Mesodermal cell (in vitro differentiated cells): Measurements from ENCODE around the gene SENP7.
A peak's percentile ranks its signal among the peaks of the same experiment; 100 is the strongest.

ENCODE experiments used
- H3K27ac ChIP-seq: 2 replicates; pipeline ENCODE4 v1.7.0; 2013; ENCODE audit warnings: mild to moderate bottlenecking, low read depth, low read length, moderate library complexity; ENCODE audit not compliant: severe bottlenecking
- H3K36me3 ChIP-seq: 2 replicates; pipeline ENCODE4 v1.7.1; 2013; ENCODE audit warnings: mild to moderate bottlenecking, low read length, moderate library complexity; ENCODE audit not compliant: control insufficient read depth, insufficient read depth
- H3K4me1 ChIP-seq: one replicate; pipeline ENCODE4 v1.7.1; 2013; ENCODE audit warnings: mild to moderate bottlenecking, low read length; ENCODE audit not compliant: insufficient read depth, control insufficient read depth, poor library complexity, severe bottlenecking
- H3K4me3 ChIP-seq: 2 replicates; pipeline ENCODE4 v1.7.0; 2013; ENCODE audit warnings: low read length, control low read depth, mild to moderate bottlenecking; ENCODE audit not compliant: insufficient read depth, poor library complexity, severe bottlenecking; ENCODE audit errors: extremely low read depth
- H3K9me3 ChIP-seq: 2 replicates; pipeline ENCODE4 v1.7.1; 2013; ENCODE audit warnings: mild to moderate bottlenecking, low read length, moderate library complexity; ENCODE audit not compliant: control insufficient read depth
- WGBS, 2 experiments: methylation state at CpG; one replicate each; pipeline ENCODE4 v1.1.5; 2013; ENCODE audit warnings: missing lambda C conversion rate in 2 of 2; ENCODE audit not compliant: insufficient coverage in 2 of 2; 5-methylcytosine and 5-hydroxymethylcytosine counted together

SENP7 gene

DNA sequence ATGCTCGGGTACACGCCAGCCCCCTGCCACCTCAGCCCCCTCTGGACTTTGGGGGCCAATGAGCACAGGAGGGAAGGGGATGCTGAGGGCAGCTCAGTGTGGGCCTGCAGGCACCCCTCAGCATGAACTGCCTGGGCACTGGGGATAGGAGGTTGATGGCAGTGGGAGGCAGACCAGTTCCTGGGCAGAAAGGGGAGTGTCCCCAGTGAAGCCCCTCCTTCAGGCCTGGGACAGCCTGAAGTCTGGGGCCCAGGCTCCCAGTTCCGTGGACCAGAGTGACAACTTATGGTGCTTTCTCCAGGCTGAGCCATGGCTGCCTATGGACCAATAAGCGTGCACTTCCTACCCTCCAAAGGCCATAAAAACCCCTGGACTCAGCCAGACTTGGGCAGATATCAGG lies 129.4 kb downstream of the SENP7 start:
- Histone ChIP-seq H3K4me1 (peaks cover 2% of the 10 kb centered on the region), H3K9me3 (no peaks in the 10 kb centered on the region), H3K4me3 (no peak overlapping the region), H3K36me3 (no peaks in the 10 kb centered on the region), H3K27ac (no peak overlapping the region)
- 100% methylated on average over 2 to 4 of the region's 4 CpGs for WGBS, 2 experiments

DNA sequence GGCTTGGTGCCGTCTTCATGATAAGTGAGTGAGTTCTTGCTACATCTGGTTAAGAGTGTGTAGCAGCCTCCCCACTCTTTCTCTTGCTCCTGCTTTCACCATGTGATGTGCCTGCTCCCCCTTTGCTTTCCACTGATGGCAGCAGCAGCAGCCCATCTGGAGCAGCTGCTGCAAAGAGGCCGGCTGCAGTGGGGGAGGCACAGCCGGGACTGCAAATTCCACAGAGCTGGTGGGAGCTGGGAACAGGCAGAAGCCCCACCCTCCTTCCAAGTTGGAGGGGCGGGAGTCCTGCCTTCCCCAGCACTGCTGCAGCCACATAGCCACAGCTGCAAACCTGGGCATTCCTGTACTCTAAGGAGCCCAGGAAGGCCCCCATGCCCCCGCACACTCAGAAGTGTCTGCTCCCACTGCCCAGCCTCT lies 129.8 kb downstream of the SENP7 start:
- no peaks in the 10 kb centered on the region for H3K9me3 ChIP-seq
- WGBS, 2 experiments, result 48 to 85% methylated on average over 3 to 5 of the region's 5 CpGs
- H3K27ac ChIP-seq, result no peak overlapping the region

DNA sequence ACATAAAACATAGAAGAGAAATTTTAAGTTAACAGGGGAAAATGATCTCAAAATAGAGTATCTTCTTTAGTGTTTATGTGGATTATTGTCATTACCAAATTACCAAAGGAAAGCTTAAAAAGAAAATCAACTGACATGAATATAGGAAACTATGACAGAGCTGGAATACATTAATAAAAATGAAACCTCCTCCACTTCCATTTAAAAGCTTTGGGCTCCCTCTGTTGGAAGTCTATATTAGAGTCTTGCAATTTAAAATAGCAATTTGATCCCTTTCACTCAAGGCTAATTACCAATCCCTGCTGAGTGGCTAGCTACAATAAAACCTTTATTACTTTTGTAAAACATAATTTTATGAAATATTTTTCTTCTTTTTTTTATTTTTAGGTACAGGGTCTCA lies 131.2 kb downstream of the SENP7 start:
- Histone ChIP-seq H3K4me1 (peaks cover 12% of the 10 kb centered on the region), H3K4me3 (no peak overlapping the region), H3K9me3 (no peaks in the 10 kb centered on the region), H3K36me3 (no peaks in the 10 kb centered on the region), H3K27ac (no peak overlapping the region)

More for the DNA sequence above, 129.8 kb downstream of the SENP7 start:
- peaks cover 2% of the 10 kb centered on the region for H3K4me1 ChIP-seq
- H3K36me3 ChIP-seq, result no peaks in the 10 kb centered on the region
- H3K4me3 ChIP-seq, result no peak overlapping the region

DNA sequence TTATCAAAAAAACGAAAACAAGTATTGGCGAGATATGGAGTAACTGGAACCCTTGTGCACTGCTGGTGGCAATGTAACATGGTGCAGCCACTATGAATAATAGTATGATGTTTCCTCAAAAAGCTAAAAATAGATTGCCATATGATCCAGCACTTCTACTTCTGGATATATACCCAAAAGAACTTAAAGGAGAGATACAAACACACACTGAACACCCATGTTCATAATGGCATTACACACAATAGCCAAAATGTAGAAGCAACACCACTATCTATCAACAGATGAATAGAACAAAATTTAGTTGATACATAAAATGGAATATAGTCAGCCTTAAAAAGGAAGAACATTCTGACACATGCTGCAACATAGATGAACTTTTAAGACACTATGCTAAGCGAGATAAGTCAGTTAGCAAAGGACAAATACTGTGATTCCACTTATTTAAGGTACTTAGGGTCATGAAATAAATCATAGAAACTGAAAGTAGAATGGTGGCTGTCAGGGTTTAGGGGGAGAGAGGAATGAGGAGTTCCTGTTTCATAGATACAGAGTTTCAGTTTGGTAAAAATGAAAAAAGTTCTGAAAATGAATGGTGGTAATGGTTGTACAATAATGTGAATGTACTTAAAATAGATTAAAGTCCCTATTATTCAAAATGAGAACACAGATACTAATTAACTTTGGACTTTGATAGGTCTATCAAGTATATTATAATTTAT lies 133.2 kb downstream of the SENP7 start:
- Histone ChIP-seq H3K9me3 (no peaks in the 10 kb centered on the region), H3K4me3 (no peak overlapping the region), H3K4me1 (peaks cover 12% of the 10 kb centered on the region), H3K36me3 (no peaks in the 10 kb centered on the region), H3K27ac (no peak overlapping the region)
- 78 to 100% methylated on average over 1 to 3 of the region's 3 CpGs for WGBS, 2 experiments

GRCh38 chr3:101377796-101378195 lies 135.2 kb downstream of the SENP7 start:
- peak overlapping the region; percentile 84 for H3K27ac ChIP-seq

DNA sequence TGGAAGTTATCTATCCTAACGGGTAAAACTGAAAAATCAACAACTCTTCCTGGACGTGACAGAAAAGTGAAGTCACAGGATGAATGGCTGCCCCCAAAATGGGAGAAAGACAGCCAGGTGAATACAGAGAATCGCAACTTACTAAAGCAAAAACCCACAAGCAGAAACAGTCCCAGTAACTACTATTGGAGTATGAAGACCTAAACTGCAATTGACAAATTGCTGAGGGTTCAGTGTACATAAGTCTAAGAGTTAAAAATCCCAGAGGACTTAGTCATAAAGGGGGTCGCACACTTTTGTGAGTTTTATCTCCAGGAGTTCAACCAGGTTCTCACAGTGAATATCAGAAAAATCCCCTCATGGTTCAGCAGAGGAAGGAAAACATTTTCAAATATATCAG lies 135.8 kb downstream of the SENP7 start:
- Histone ChIP-seq H3K27ac (peak overlapping the region; percentile 84), H3K4me3 (no peak overlapping the region), H3K4me1 (peaks cover 11% of the 10 kb centered on the region)

More at GRCh38 chr3:101377796-101378195, 135.2 kb downstream of the SENP7 start:
- H3K36me3 ChIP-seq, result no peaks in the 10 kb centered on the region
- H3K4me1 ChIP-seq, result peaks cover 12% of the 10 kb centered on the region
- WGBS, 2 experiments, result 100% methylated on average over 1 of the region's 3 CpGs
- no peaks in the 10 kb centered on the region for H3K9me3 ChIP-seq
- no peak overlapping the region for H3K4me3 ChIP-seq

GRCh38 chr3:101375586-101375985 lies 137.4 kb downstream of the SENP7 start:
- Histone ChIP-seq H3K27ac (no peak overlapping the region), H3K4me1 (peaks cover 10% of the 10 kb centered on the region), H3K4me3 (no peak overlapping the region), H3K9me3 (no peaks in the 10 kb centered on the region), H3K36me3 (no peaks in the 10 kb centered on the region)

More for the DNA sequence above, 135.8 kb downstream of the SENP7 start:
- H3K9me3 ChIP-seq, result no peaks in the 10 kb centered on the region
- WGBS, 2 experiments, result 91 to 100% methylated on average over 3 of the region's 4 CpGs
- no peaks in the 10 kb centered on the region for H3K36me3 ChIP-seq

DNA sequence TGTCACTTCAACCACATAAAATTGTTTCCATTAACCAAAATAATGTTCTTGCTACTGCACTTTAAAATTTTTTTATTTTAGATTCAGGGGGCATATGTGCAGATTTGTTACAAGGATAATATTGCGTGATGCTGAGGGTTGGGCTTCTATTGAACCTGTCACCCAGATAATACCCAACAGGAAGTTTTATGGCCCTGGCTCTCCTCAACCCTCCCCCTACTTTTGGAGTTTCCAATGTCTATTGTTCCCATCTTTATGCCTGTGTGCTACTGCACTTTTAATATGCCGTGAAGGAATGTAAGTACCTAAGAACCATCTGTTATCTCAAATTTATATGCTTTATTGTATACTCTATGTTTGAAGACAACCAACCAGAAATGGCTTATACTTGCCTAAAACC lies 150.6 kb downstream of the SENP7 start:
- Histone ChIP-seq H3K4me1 (no peaks in the 10 kb centered on the region), H3K4me3 (no peak overlapping the region), H3K36me3 (peaks cover 7% of the 10 kb centered on the region), H3K9me3 (no peaks in the 10 kb centered on the region), H3K27ac (no peak overlapping the region)
- WGBS, 2 experiments, result 100% methylated on average over 1 of the region's 2 CpGs; no CpG with 5 or more reads in 1 of the 2 experiments

DNA sequence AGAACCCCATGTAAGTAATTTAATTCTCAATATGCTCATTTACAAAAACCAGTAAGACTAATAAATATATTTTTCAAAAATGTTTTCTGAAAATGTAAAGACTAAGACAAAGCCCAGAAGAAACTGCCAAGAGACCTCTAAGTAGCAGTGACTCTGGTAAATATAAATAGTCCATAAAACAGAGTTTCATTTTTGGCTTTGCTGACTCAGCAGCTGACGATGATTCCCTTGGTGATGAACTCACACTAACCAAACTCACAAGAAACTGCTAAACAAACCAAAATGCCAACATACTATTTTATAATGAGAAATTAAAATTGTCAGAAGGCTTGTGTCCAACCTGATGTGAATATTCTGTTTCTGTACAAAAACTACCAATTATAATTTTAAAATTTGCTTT lies 161.2 kb downstream of the SENP7 start:
- H3K4me1 ChIP-seq, result no peaks in the 10 kb centered on the region
- peaks cover 9% of the 10 kb centered on the region for H3K36me3 ChIP-seq
- no CpG with 5 or more reads among the region's 1 CpG for WGBS, 2 experiments
- H3K4me3 ChIP-seq, result no peak overlapping the region
- H3K9me3 ChIP-seq, result no peaks in the 10 kb centered on the region
- H3K27ac ChIP-seq, result no peak overlapping the region

DNA sequence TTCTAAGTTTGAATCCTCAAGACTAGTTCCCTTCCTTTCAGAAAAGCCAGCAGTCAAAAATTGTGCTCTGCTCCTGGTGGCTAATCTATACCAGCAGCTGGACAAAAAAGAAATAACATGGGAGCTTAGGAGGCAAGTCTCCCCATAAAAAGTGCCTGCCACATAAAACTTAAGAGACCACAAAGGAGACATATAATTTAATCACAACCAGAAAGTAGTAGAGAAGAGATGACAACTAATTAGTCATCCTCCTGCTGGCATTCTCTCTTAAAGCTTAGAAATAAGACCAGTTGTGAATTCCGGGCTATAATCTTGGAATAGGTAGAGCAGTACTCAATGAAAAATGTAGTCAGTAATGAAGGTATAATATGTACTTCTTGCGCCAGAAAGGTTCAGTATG lies 172.4 kb downstream of the SENP7 start:
- Histone ChIP-seq H3K4me3 (no peak overlapping the region), H3K4me1 (no peaks in the 10 kb centered on the region)
- 100% methylated on average over 1 of the region's 2 CpGs; no CpG with 5 or more reads in 1 of the 2 experiments for WGBS, 2 experiments

GRCh38 chr3:101333883-101334282 lies 179.1 kb downstream of the SENP7 start:
- Histone ChIP-seq H3K4me3 (no peak overlapping the region), H3K27ac (no peak overlapping the region), H3K4me1 (no peaks in the 10 kb centered on the region), H3K36me3 (peaks cover 7% of the 10 kb centered on the region), H3K9me3 (no peaks in the 10 kb centered on the region)
- 87% methylated on average over 7 of the region's 7 CpGs for WGBS, 2 experiments

More for the DNA sequence above, 172.4 kb downstream of the SENP7 start:
- Histone ChIP-seq H3K9me3 (no peaks in the 10 kb centered on the region), H3K27ac (no peak overlapping the region), H3K36me3 (peaks cover 15% of the 10 kb centered on the region)
